PC-9 (cell line): ENCODE measurements around the gene LCN6.

Experiments
- CTCF ChIP-seq: fragments of 200-600 bp; sonication (generic); conservative IDR thresholded peaks from 2 replicates; pipeline ENCODE4 v1.6.1; 2017; ENCODE audit warnings: mixed run types, antibody characterized with exemption, mild to moderate bottlenecking, moderate library complexity
- EZH2 ChIP-seq: fragments of 200-600 bp; sonication (generic); IDR thresholded peaks from 2 replicates; pipeline ENCODE4 v1.8.0; 2017; ENCODE audit warnings: antibody characterized with exemption, low read depth

GRCh38 chr9:136720251-136720897, 28.0 kb downstream of the LCN6 start:
- TF ChIP-seq CTCF (no peak), EZH2 (no peak)
